ENCODE measurements around the gene DDR2. TPM values are rescaled to one million over a fixed set of nuclear protein-coding genes. Genes with fewer than 3 reads are reported as not detected.

The DDR2 gene
- total RNA-seq, 1 donor from 2014 or later: 26.9 TPM

GRCh38 chr1:162753998-162754585, 121.8 kb downstream of the DDR2 start:
- no peak overlapping the region for H3K4me3 ChIP-seq
- no peaks in the 10 kb centered on the region for H3K4me1 ChIP-seq
- H3K9me3 ChIP-seq (replicated peaks): no peaks in the 10 kb centered on the region
- TF ChIP-seq CTCF (IDR thresholded peaks at IDR 0.05; ENCODE audit: borderline replicate concordance): no peak
- no peaks in the 10 kb centered on the region for H3K27me3 ChIP-seq (ENCODE audit: low read depth)
- peaks cover 23% of the 10 kb centered on the region for H3K36me3 ChIP-seq
- DNase-seq: no peak
- H3K27ac ChIP-seq (replicated peaks): no peak overlapping the region
- intact Hi-C loops (cut with micrococcal nuclease): loop anchor here (10.0 kb wide), 1 partner anchor 139 kb away; no protein-coding TSS in a partner anchor

GRCh38 chr1:162755306-162755705, 123.0 kb downstream of the DDR2 start:
- intact Hi-C loops (cut with micrococcal nuclease): loop anchor here (10.0 kb wide), 1 partner anchor 141 kb away; no protein-coding TSS in a partner anchor
- Histone ChIP-seq H3K9me3 (replicated peaks) (no peaks in the 10 kb centered on the region), H3K36me3 (peaks cover 31% of the 10 kb centered on the region), H3K27me3 (ENCODE audit: low read depth) (no peaks in the 10 kb centered on the region), H3K4me3 (no peak overlapping the region), H3K27ac (replicated peaks) (no peak overlapping the region), H3K4me1 (no peaks in the 10 kb centered on the region)
- no peak for DNase-seq
- no peak for TF ChIP-seq CTCF (IDR thresholded peaks at IDR 0.05; ENCODE audit: borderline replicate concordance)

- Histone ChIP-seq H3K9me3 (replicated peaks) (no peaks in the 10 kb centered on the region), H3K27me3 (ENCODE audit: low read depth) (no peaks in the 10 kb centered on the region), H3K36me3 (peaks cover 41% of the 10 kb centered on the region), H3K27ac (replicated peaks) (no peak overlapping the region), H3K4me1 (no peaks in the 10 kb centered on the region), H3K4me3 (no peak overlapping the region)
- intact Hi-C loops (cut with micrococcal nuclease): loop anchor here (10.0 kb wide), 1 partner anchor 142 kb away; no protein-coding TSS in a partner anchor
- TF ChIP-seq CTCF (IDR thresholded peaks at IDR 0.05; ENCODE audit: borderline replicate concordance): peak; percentile 16
- no peak for DNase-seq
Observed at GRCh38 chr1:162756523-162756922, 124.3 kb downstream of the DDR2 start.

- no peak for DNase-seq
- Histone ChIP-seq H3K27ac (replicated peaks) (no peak overlapping the region), H3K36me3 (peaks cover 44% of the 10 kb centered on the region), H3K4me1 (no peaks in the 10 kb centered on the region), H3K27me3 (ENCODE audit: low read depth) (no peaks in the 10 kb centered on the region), H3K4me3 (no peak overlapping the region), H3K9me3 (replicated peaks) (no peaks in the 10 kb centered on the region)
- TF ChIP-seq CTCF (IDR thresholded peaks at IDR 0.05; ENCODE audit: borderline replicate concordance): no peak
- intact Hi-C loops (cut with micrococcal nuclease): loop anchor here (10.0 kb wide), 1 partner anchor 143 kb away; no protein-coding TSS in a partner anchor
Observed at GRCh38 chr1:162757476-162757875, 125.2 kb downstream of the DDR2 start.

GRCh38 chr1:162765788-162766187, 133.5 kb downstream of the DDR2 start:
- peaks cover 50% of the 10 kb centered on the region for H3K36me3 ChIP-seq
- TF ChIP-seq CTCF (IDR thresholded peaks at IDR 0.05; ENCODE audit: borderline replicate concordance): no peak
- intact Hi-C loops (cut with micrococcal nuclease): no loop called here

More at GRCh38 chr1:162765788-162766187, 133.5 kb downstream of the DDR2 start:
- Histone ChIP-seq H3K4me3 (no peak overlapping the region), H3K27ac (replicated peaks) (no peak overlapping the region), H3K27me3 (ENCODE audit: low read depth) (no peaks in the 10 kb centered on the region), H3K9me3 (replicated peaks) (no peaks in the 10 kb centered on the region), H3K4me1 (no peaks in the 10 kb centered on the region)
- DNase-seq: no peak
